Tibial artery (tissue), 4 donors: ENCODE results near the gene STK16.
A peak's percentile ranks its signal among the peaks of the same experiment; 100 is the strongest.

Source experiments
- DNase-seq, 2 donors: peaks; one replicate each; pipeline ENCODE4 v3.0.0-alpha.2; 2019
- H3K27ac ChIP-seq, 2 donors: fragments of 200-600 bp; sonication (generic) in 1 of 2; 1 replicate in 1 of 2; 2 replicates in 1 of 2; pipeline ENCODE4 v1.5.1; 2018 to 2019; ENCODE audit warnings: mild to moderate bottlenecking in 1 of 2
- H3K27me3 ChIP-seq, 2 donors: fragments of 200-600 bp; sonication (generic) in 1 of 2; one replicate each; pipeline versions ENCODE4 v1.5.1 to v1.6.0; 2016 to 2019
- H3K36me3 ChIP-seq, 3 donors: fragments of 200-600 bp; sonication (generic) in 2 of 3; one replicate each; pipeline ENCODE4 v1.5.1; 2016 to 2019; ENCODE audit warnings: mild to moderate bottlenecking in 2 of 3
- H3K4me1 ChIP-seq, 4 donors: fragments of 200-600 bp; sonication (generic) in 2 of 4; 1 replicate in 3 of 4; 2 replicates in 1 of 4; pipeline ENCODE4 v1.5.1; 2016 to 2019
- H3K4me3 ChIP-seq, 2 donors: fragments of 200-600 bp; sonication (generic) in 1 of 2; 1 replicate in 1 of 2; 2 replicates in 1 of 2; pipeline ENCODE4 v1.5.1; 2018 to 2019; ENCODE audit warnings: mild to moderate bottlenecking in 2 of 2
- H3K9me3 ChIP-seq, 3 donors: fragments of 200-600 bp; sonication (generic) in 1 of 3; one replicate each; pipeline ENCODE4 v1.5.1; 2016 to 2019
- CTCF ChIP-seq, 2 experiments: fragments of 200-600 bp in 1 of 2; fragments of 450-650 bp in 1 of 2; IDR thresholded peaks; one replicate each; pipeline ENCODE4 v1.5.1; 2017 to 2019; ENCODE audit warnings: antibody characterized with exemption in 2 of 2, mild to moderate bottlenecking in 1 of 2, moderate library complexity in 1 of 2
- intact Hi-C: fragments of 100-400 bp; cut with DNase I; formaldehyde crosslinking; loops from one replicate; pipeline ENCODE4 v1.15.0; 2023; ENCODE audit warnings: low total_unique reads

The STK16 gene

GRCh38 chr2:219296631-219297391 lies 51.5 kb downstream of the STK16 start:
- H3K9me3 ChIP-seq = no peaks in the 10 kb centered on the region
- no peak for TF ChIP-seq CTCF (IDR thresholded peaks at IDR 0.05)
- no peak for DNase-seq
- H3K27me3 ChIP-seq = peaks cover 0 to 26% of the 10 kb centered on the region in 2 donors
- no peak overlapping the region for H3K4me3 ChIP-seq
- H3K36me3 ChIP-seq = no peaks in the 10 kb centered on the region
- intact Hi-C loops = loop anchor here (10.0 kb wide), 2 partner anchors 72 to 238 kb away; partner anchors contain the start of genes ANKZF1 and ATG9A
- peaks cover 0 to 22% (median 8%) of the 10 kb centered on the region in 4 donors for H3K4me1 ChIP-seq
- no peak overlapping the region for H3K27ac ChIP-seq

- peaks cover 0 to 22% (median 8%) of the 10 kb centered on the region in 4 donors for H3K4me1 ChIP-seq
- no peaks in the 10 kb centered on the region for H3K36me3 ChIP-seq
- H3K27me3 ChIP-seq = peaks cover 0 to 37% of the 10 kb centered on the region in 2 donors
- intact Hi-C loops = loop anchor here (10.0 kb wide), 2 partner anchors 73 to 237 kb away; partner anchors contain the start of genes ANKZF1 and ATG9A
- DNase-seq = no peak
- no peak overlapping the region for H3K4me3 ChIP-seq
- H3K9me3 ChIP-seq = no peaks in the 10 kb centered on the region
- TF ChIP-seq CTCF (IDR thresholded peaks at IDR 0.05) = no peak
- no peak overlapping the region for H3K27ac ChIP-seq
Observed at GRCh38 chr2:219297766-219298456, 52.6 kb downstream of the STK16 start.

GRCh38 chr2:219298759-219299371 lies 53.6 kb downstream of the STK16 start:
- Histone ChIP-seq H3K27me3 (peaks cover 0 to 41% of the 10 kb centered on the region in 2 donors), H3K4me1 (peaks cover 0 to 19% (median 8%) of the 10 kb centered on the region in 4 donors), H3K27ac (no peak overlapping the region), H3K4me3 (no peak overlapping the region), H3K36me3 (no peaks in the 10 kb centered on the region), H3K9me3 (no peaks in the 10 kb centered on the region)
- peak; percentile 84 to 93 for DNase-seq
- TF ChIP-seq CTCF (IDR thresholded peaks at IDR 0.05) = peak; percentile 98 to 100
- intact Hi-C loops = loop anchor here (10.0 kb wide), 2 partner anchors 74 to 236 kb away; partner anchors contain the start of genes ANKZF1 and ATG9A

GRCh38 chr2:219299372-219299760 lies 54.1 kb downstream of the STK16 start:
- H3K9me3 ChIP-seq = no peaks in the 10 kb centered on the region
- H3K4me1 ChIP-seq = peaks cover 0 to 14% (median 6%) of the 10 kb centered on the region in 4 donors
- intact Hi-C loops = loop anchor here (10.0 kb wide), 2 partner anchors 75 to 235 kb away; partner anchors contain the start of genes ANKZF1 and ATG9A
- no peak for DNase-seq
- H3K27me3 ChIP-seq = peaks cover 0 to 42% of the 10 kb centered on the region in 2 donors
- no peak for TF ChIP-seq CTCF (IDR thresholded peaks at IDR 0.05)
- no peaks in the 10 kb centered on the region for H3K36me3 ChIP-seq
- H3K4me3 ChIP-seq = no peak overlapping the region
- no peak overlapping the region for H3K27ac ChIP-seq
